HCT116 (cell line): ENCODE measurements around the gene IL17B. TPM values are rescaled to one million over a fixed set of nuclear protein-coding genes. Genes with fewer than 3 reads are reported as not detected.

Source experiments
- ATAC-seq: fragments of 200-7000 bp; cut with Tn5 transposase; 2 replicates; pipeline ENCODE4 v1.9.1; 2020; ENCODE audit warnings: mild to moderate bottlenecking, moderate library complexity
- BruUV-seq: library from RNA; stranded (reverse); fragments of 400-500 nt; replicated peaks from 2 replicates; lab custom pipeline; 2021; lab: Mats Ljungman, UMichigan
- CTCF ChIA-PET: fragments of 300-600 bp; sonication (Branson Sonifier 250); formaldehyde crosslinking; loops from one replicate; lab custom pipeline; 2021; ENCODE audit warnings: antibody characterized with exemption; lab: Charles Lee
- POLR2A ChIA-PET: fragments of 300-600, 350-600 bp; sonication (Branson Sonifier 250); formaldehyde crosslinking; loops from one replicate; lab custom pipeline; 2021; ENCODE audit warnings: antibody characterized with exemption; lab: Charles Lee
- RAD21 ChIA-PET, 2 experiments: fragments of 300-600 bp; sonication (Branson Sonifier 250); formaldehyde crosslinking; loops; one replicate each; lab custom pipeline; 2023; ENCODE audit warnings: low total read pairs in 2 of 2; ENCODE audit not compliant: uncharacterized antibody in 2 of 2, unreplicated experiment in 2 of 2, low non-redundant PET in 1 of 2; lab: Charles Lee
- DNase-seq: peaks from one replicate; pipeline ENCODE4 v3.0.0-alpha.2; 2010; ENCODE audit warnings: low read depth, low spot score
- H2AFZ ChIP-seq: fragments of 200-600 bp; shearing (Covaris generic), sonication (generic); 2 replicates; pipeline ENCODE4 v1.6.1; 2017; ENCODE audit warnings: low read depth, mixed run types, mixed read lengths, antibody characterized with exemption, low read length; ENCODE audit not compliant: poor library complexity, severe bottlenecking
- H3K27ac ChIP-seq: 2 replicates; pipeline ENCODE4 v1.5.1; 2012; ENCODE audit warnings: low read depth, low read length
- H3K27me3 ChIP-seq: fragments of 200-600 bp; sonication (generic); 2 replicates; pipeline ENCODE4 v1.6.1; 2016; ENCODE audit warnings: mixed run types, low read length, mixed read lengths; ENCODE audit not compliant: insufficient read depth
- H3K36me3 ChIP-seq, 2 experiments: fragments of 200-500 bp in 1 of 2; fragments of 200-600 bp in 1 of 2; sonication (Bioruptor generic) in 1 of 2; sonication (generic) in 1 of 2; 2 replicates each; pipeline versions ENCODE4 v1.5.1 to v1.6.1; 2014 to 2016; ENCODE audit warnings: low read length in 2 of 2, inconsistent platforms in 1 of 2, mixed read lengths in 1 of 2, mixed run types in 1 of 2; ENCODE audit not compliant: insufficient read depth in 2 of 2, control insufficient read depth in 1 of 2
- H3K4me1 ChIP-seq, 2 experiments: fragments of 200-600 bp in 1 of 2; sonication (generic) in 1 of 2; 2 replicates each; pipeline versions ENCODE4 v1.5.1 to v1.6.1; 2012 to 2017; ENCODE audit warnings: low read length in 2 of 2, inconsistent platforms in 1 of 2, mild to moderate bottlenecking in 1 of 2, mixed read lengths in 1 of 2, mixed run types in 1 of 2, moderate library complexity in 1 of 2; ENCODE audit not compliant: insufficient read depth in 2 of 2, control insufficient read depth in 1 of 2
- H3K4me2 ChIP-seq: fragments of 200-600 bp; sonication (generic); 2 replicates; pipeline ENCODE4 v1.6.1; 2017; ENCODE audit warnings: mixed run types, low read length, mixed read lengths
- H3K4me3 ChIP-seq, 2 experiments: fragments of 200-600 bp in 1 of 2; sonication (generic) in 1 of 2; replicated peaks in 1 of 2; 2 replicates each; pipeline ENCODE4 v1.5.1; 2011 to 2016; ENCODE audit warnings: low read length in 2 of 2, control low read depth in 1 of 2, low read depth in 1 of 2, mild to moderate bottlenecking in 1 of 2, mixed read lengths in 1 of 2, mixed run types in 1 of 2
- H3K79me2 ChIP-seq: fragments of 200-600 bp; sonication (generic); 2 replicates; pipeline ENCODE4 v1.6.1; 2017; ENCODE audit warnings: mild to moderate bottlenecking, mixed run types, low read length, moderate library complexity, mixed read lengths; ENCODE audit not compliant: insufficient read depth
- H3K9ac ChIP-seq: fragments of 200-600 bp; sonication (generic); 2 replicates; pipeline ENCODE4 v1.6.1; 2016; ENCODE audit warnings: low read length, mixed read lengths
- H3K9me2 ChIP-seq: fragments of 200-600 bp; sonication (generic), shearing (Covaris generic); 2 replicates; pipeline ENCODE4 v1.6.1; 2017; ENCODE audit warnings: mixed run types, mild to moderate bottlenecking, moderate library complexity; ENCODE audit not compliant: insufficient read depth
- H3K9me3 ChIP-seq, 2 experiments: fragments of 200-500 bp in 1 of 2; fragments of 200-600 bp in 1 of 2; sonication (Bioruptor generic) in 1 of 2; sonication (generic) in 1 of 2; 2 replicates each; pipeline ENCODE4 v1.6.1; 2014 to 2017; ENCODE audit warnings: low read length in 2 of 2, mixed read lengths in 2 of 2, inconsistent platforms in 1 of 2, low read depth in 1 of 2, mild to moderate bottlenecking in 1 of 2, mixed run types in 1 of 2, moderate library complexity in 1 of 2; ENCODE audit not compliant: control insufficient read depth in 1 of 2, insufficient read depth in 1 of 2
- H4K20me1 ChIP-seq: fragments of 200-600 bp; sonication (generic), shearing (Covaris generic); 2 replicates; pipeline ENCODE4 v1.6.1; 2017; ENCODE audit warnings: mixed run types, mild to moderate bottlenecking, moderate library complexity; ENCODE audit not compliant: insufficient read depth
- EGR1 ChIP-seq: IDR thresholded peaks from 2 replicates; pipeline ENCODE4 v1.6.1; 2012; ENCODE audit warnings: low read depth
- ELF1 ChIP-seq: IDR thresholded peaks from 2 replicates; pipeline ENCODE4 v1.6.1; 2012; ENCODE audit warnings: low read depth, borderline replicate concordance
- EZH2 ChIP-seq: fragments of 200-600 bp; sonication (generic); IDR thresholded peaks from 2 replicates; pipeline ENCODE4 v1.6.1; 2017; ENCODE audit warnings: antibody characterized with exemption, mixed run types
- EZH2phosphoT487 ChIP-seq: fragments of 200-600 bp; IDR thresholded peaks from 2 replicates; pipeline ENCODE4 v1.6.1; 2018; ENCODE audit warnings: antibody characterized with exemption, borderline replicate concordance
- FOSL1 ChIP-seq: IDR thresholded peaks from 2 replicates; pipeline ENCODE4 v1.6.1; 2012; ENCODE audit warnings: low read depth
- JUND ChIP-seq: IDR thresholded peaks from 2 replicates; pipeline ENCODE4 v1.6.1; 2012
- POLR2AphosphoS5 ChIP-seq: IDR thresholded peaks from 2 replicates; pipeline ENCODE4 v1.6.1; 2011; ENCODE audit warnings: mild to moderate bottlenecking, low read depth, low read length, moderate library complexity
- RAD21 ChIP-seq: IDR thresholded peaks from 2 replicates; pipeline ENCODE4 v1.6.1; 2012; ENCODE audit warnings: low read depth, mild to moderate bottlenecking
- SIN3A ChIP-seq: IDR thresholded peaks from 2 replicates; pipeline ENCODE4 v1.6.1; 2012; ENCODE audit warnings: low read depth
- SP1 ChIP-seq: IDR thresholded peaks from 2 replicates; pipeline ENCODE4 v1.6.1; 2012; ENCODE audit warnings: low read depth
- SRF ChIP-seq: IDR thresholded peaks from 2 replicates; pipeline ENCODE4 v1.6.1; 2012; ENCODE audit warnings: low read depth
- TCF7L2 ChIP-seq: IDR thresholded peaks from 2 replicates; pipeline ENCODE4 v1.7.0; 2011; ENCODE audit warnings: borderline replicate concordance, inconsistent platforms; ENCODE audit not compliant: insufficient read depth, insufficient read length; ENCODE audit errors: extremely low read depth
- YY1 ChIP-seq: IDR thresholded peaks from 2 replicates; pipeline ENCODE4 v1.6.1; 2011; ENCODE audit warnings: low read length, low read depth, moderate library complexity, mild to moderate bottlenecking; ENCODE audit not compliant: insufficient replicate concordance; ENCODE audit errors: extremely low read depth
- ZFX ChIP-seq: fragments of 450-650 bp; IDR thresholded peaks from 2 replicates; pipeline ENCODE4 v1.6.1; 2017
- ZNF274 ChIP-seq: fragments of 200-500 bp; sonication (Bioruptor generic); IDR thresholded peaks from 2 replicates; pipeline ENCODE4 v1.6.1; 2014; ENCODE audit warnings: mild to moderate bottlenecking, low read depth, low read length, inconsistent platforms
- intact Hi-C: fragments of 100-400 bp; cut with micrococcal nuclease; formaldehyde crosslinking; loops from 2 replicates; pipeline ENCODE4 v1.10.0; 2022
- total RNA-seq: library from RNA; stranded (reverse); gene quantifications from one replicate; pipeline ENCODE4 v1.2.1, GENCODE V29; 2021; ENCODE audit not compliant: unreplicated experiment
- TF ChIP-seq, protein P1 (sequence below): IDR thresholded peaks from 2 replicates; pipeline ENCODE4 v1.6.1; 2011; ENCODE audit warnings: mild to moderate bottlenecking, low read length, moderate library complexity; ENCODE audit not compliant: insufficient replicate concordance; ENCODE audit errors: extremely low read depth
- TF ChIP-seq, protein P2 (sequence below): IDR thresholded peaks from 2 replicates; pipeline ENCODE4 v1.6.1; 2012

IL17B gene
- total RNA-seq, 1 experiment from 2014 or later, result 0.81 TPM

DNA sequence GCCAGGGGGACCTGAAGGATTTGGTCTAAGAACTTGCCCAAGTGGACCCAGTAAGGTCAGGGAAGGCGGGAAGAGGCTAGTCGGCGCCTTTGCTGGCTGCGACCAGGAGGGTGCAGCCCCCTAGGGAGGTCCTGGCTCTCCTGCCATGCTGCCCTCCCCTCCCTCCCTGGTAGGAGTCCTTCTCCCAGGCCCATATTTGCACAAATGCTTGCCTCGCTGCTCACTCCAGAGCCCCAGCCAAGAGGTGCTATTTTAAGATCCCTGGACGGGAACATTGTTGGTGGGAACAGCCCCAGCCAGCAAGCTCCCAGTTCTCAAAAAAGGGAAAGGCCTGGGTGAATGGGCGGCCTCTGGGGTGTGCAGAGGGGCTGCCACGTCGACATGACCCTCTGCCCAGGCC, 4.3 kb upstream of the IL17B start:
- BruUV-seq, result no TSS peak
- ChIA-PET POLR2A (no interaction called here), RAD21 (interaction anchor here in 1 of 2 experiments (2.2 kb wide), 1 partner anchor 51 kb away, joined by 8 read pairs; no protein-coding TSS in a partner anchor), CTCF (interaction anchor here (1.4 to 2.1 kb wide), 2 partner anchors 62 to 181 kb away, joined by 5 to 8 read pairs; no protein-coding TSS in a partner anchor)
- Histone ChIP-seq H3K4me3 (no peak overlapping the region), H3K9me2 (no peaks in the 10 kb centered on the region), H3K36me3 (no peaks in the 10 kb centered on the region), H3K4me2 (no peak overlapping the region), H2AFZ (no peak overlapping the region), H3K9ac (no peak overlapping the region), H3K27ac (no peak overlapping the region), H3K4me1 (peaks cover 0 to 6% of the 10 kb centered on the region in 2 experiments; a peak in 2 of 4 replicates), H3K79me2 (no peaks in the 10 kb centered on the region), H3K27me3 (no peaks in the 10 kb centered on the region), H3K9me3 (no peaks in the 10 kb centered on the region), H4K20me1 (no peaks in the 10 kb centered on the region)
- TF ChIP-seq ZNF274, result no peak
- ATAC-seq (no peak), DNase-seq (no peak)
- intact Hi-C loops, result loop anchor here (2.0 kb wide), 1 partner anchor 235 kb away; no protein-coding TSS in a partner anchor

DNA sequence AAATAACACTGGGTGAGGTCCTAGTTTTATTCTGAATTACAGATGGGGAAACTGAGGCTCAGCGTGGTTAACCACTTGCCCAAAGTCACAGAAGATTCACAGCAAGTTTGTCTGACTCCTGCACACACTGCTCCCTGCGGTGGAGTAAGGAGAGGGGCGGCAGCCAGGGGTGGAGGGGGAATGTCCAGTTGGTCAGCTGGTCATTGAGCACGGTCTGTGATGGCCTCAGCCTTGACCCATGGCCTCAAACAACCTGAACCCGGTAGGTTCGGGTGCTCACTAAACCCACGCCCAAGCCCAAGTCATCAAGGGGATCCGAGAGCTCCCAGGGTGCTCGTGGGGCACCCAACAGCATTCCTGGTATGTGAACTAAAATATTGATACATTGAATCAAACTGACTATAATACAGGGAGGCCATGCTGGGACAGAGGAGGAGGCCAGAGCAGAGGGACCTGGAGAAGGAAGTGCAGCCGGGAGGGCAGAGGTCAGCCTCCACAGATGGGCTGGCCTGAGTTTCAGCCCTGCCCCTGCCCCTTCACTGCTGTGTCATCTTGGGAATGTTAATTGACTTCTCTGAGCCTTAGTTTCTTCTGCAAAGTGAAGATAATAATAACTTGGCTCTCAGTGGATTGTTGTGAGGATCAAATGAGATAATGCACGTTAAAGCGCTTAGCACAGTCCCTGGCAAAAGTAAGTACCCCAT, 3.6 kb upstream of the IL17B start:
- DNase-seq (no peak), ATAC-seq (no peak)
- Histone ChIP-seq H3K36me3 (no peaks in the 10 kb centered on the region), H3K9me3 (no peaks in the 10 kb centered on the region), H3K4me3 (no peak overlapping the region), H3K9ac (no peak overlapping the region), H3K79me2 (no peaks in the 10 kb centered on the region), H3K27ac (no peak overlapping the region), H4K20me1 (no peaks in the 10 kb centered on the region), H3K27me3 (no peaks in the 10 kb centered on the region), H3K4me1 (peaks cover 0 to 6% of the 10 kb centered on the region in 2 experiments; a peak in 2 of 4 replicates), H3K9me2 (no peaks in the 10 kb centered on the region), H3K4me2 (no peak overlapping the region), H2AFZ (no peak overlapping the region)
- intact Hi-C loops, result loop anchor here (1.0 to 2.0 kb wide), 3 partner anchors 49 to 236 kb away; no protein-coding TSS in a partner anchor
- no TSS peak for BruUV-seq
- RAD21 ChIA-PET, result interaction anchor here in 1 of 2 experiments (1.0 to 2.2 kb wide), 2 partner anchors 52 to 236 kb away, joined by 4 to 8 read pairs; no protein-coding TSS in a partner anchor
- POLR2A ChIA-PET, result no interaction called here
- CTCF ChIA-PET, result interaction anchor here (0.6 to 2.6 kb wide), 13 partner anchors 8 to 236 kb away, joined by 3 to 20 read pairs (median 6); partner anchors contain the start of gene PCYOX1L
- no peak for TF ChIP-seq JUND
- TF ChIP-seq SP1, result no peak
- TF ChIP-seq EZH2, result no peak
- TF ChIP-seq SRF, result no peak
- TF ChIP-seq POLR2AphosphoS5, result no peak
- TF ChIP-seq, protein P1, sequence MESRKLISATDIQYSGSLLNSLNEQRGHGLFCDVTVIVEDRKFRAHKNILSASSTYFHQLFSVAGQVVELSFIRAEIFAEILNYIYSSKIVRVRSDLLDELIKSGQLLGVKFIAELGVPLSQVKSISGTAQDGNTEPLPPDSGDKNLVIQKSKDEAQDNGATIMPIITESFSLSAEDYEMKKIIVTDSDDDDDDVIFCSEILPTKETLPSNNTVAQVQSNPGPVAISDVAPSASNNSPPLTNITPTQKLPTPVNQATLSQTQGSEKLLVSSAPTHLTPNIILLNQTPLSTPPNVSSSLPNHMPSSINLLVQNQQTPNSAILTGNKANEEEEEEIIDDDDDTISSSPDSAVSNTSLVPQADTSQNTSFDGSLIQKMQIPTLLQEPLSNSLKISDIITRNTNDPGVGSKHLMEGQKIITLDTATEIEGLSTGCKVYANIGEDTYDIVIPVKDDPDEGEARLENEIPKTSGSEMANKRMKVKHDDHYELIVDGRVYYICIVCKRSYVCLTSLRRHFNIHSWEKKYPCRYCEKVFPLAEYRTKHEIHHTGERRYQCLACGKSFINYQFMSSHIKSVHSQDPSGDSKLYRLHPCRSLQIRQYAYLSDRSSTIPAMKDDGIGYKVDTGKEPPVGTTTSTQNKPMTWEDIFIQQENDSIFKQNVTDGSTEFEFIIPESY, result no peak
- TF ChIP-seq SIN3A, result no peak
- TF ChIP-seq, protein P2, sequence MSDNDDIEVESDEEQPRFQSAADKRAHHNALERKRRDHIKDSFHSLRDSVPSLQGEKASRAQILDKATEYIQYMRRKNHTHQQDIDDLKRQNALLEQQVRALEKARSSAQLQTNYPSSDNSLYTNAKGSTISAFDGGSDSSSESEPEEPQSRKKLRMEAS, result no peak
- TF ChIP-seq ZFX, result no peak
- no peak for TF ChIP-seq YY1
- TF ChIP-seq EGR1, result no peak
- no peak for TF ChIP-seq RAD21
- TF ChIP-seq EZH2phosphoT487, result no peak
- TF ChIP-seq ELF1, result no peak
- no peak for TF ChIP-seq TCF7L2
- no peak for TF ChIP-seq FOSL1
- TF ChIP-seq ZNF274, result no peak
